B cell (primary cell): ENCODE measurements around the gene LONP2. TPM values are rescaled to one million over a fixed set of nuclear protein-coding genes. Genes with fewer than 3 reads are reported as not detected.

Experiments used
- ATAC-seq: fragments of 200-7000 bp; cut with Tn5 transposase; one replicate; pipeline ENCODE4 v1.10.0; 2021; ENCODE audit warnings: low read depth, mild to moderate bottlenecking, moderate number of reproducible peaks, moderate library complexity
- CTCF ChIA-PET: fragments of 350-600 bp; sonication (Branson Sonifier 250); formaldehyde crosslinking; loops from one replicate; lab custom pipeline; 2021; ENCODE audit warnings: antibody characterized with exemption, inconsistent platforms; lab: Charles Lee
- POLR2A ChIA-PET: fragments of 350-600 bp; sonication (Branson Sonifier 250); formaldehyde crosslinking; loops from one replicate; lab custom pipeline; 2021; ENCODE audit warnings: antibody characterized with exemption; lab: Charles Lee
- DNase-seq: peaks from one replicate; pipeline ENCODE4 v3.0.0; 2013
- H2AFZ ChIP-seq: 2 replicates; pipeline ENCODE4 v1.6.1; 2012; ENCODE audit warnings: mild to moderate bottlenecking, low read depth, low read length; ENCODE audit not compliant: insufficient read depth, poor library complexity, severe bottlenecking
- H3K27ac ChIP-seq, 2 donors: 1 replicate in 1 of 2; 2 replicates in 1 of 2; pipeline ENCODE4 v1.5.1; 2012 to 2013; ENCODE audit warnings: low read length in 2 of 2, mild to moderate bottlenecking in 2 of 2, moderate library complexity in 1 of 2
- H3K27me3 ChIP-seq, 4 experiments: fragments of 200-600 bp in 1 of 4; sonication (generic) in 1 of 4; replicated peaks in 1 of 4; 1 replicate in 2 of 4; 2 replicates in 2 of 4; pipeline versions ENCODE4 v1.6.1 to v1.7.0; 2013 to 2016; ENCODE audit warnings: low read length in 3 of 4, mild to moderate bottlenecking in 2 of 4, mixed read lengths in 1 of 4, moderate library complexity in 1 of 4; ENCODE audit not compliant: insufficient read depth in 4 of 4, control insufficient read depth in 3 of 4; ENCODE audit errors: control extremely low read depth in 1 of 4
- H3K36me3 ChIP-seq, 2 experiments: replicated peaks in 1 of 2; 1 replicate in 1 of 2; 2 replicates in 1 of 2; pipeline versions ENCODE4 v1.6.1 to v1.7.1; 2013; ENCODE audit warnings: low read length in 1 of 2; ENCODE audit not compliant: insufficient read depth in 2 of 2, control insufficient read depth in 1 of 2; ENCODE audit errors: control extremely low read depth in 1 of 2, extremely low read depth in 1 of 2
- H3K4me1 ChIP-seq, 2 donors: fragments of 200-600 bp in 1 of 2; sonication (generic) in 1 of 2; 1 replicate in 1 of 2; 2 replicates in 1 of 2; pipeline versions ENCODE4 v1.5.1 to v1.6.1; 2013 to 2017; ENCODE audit warnings: low read length in 2 of 2; ENCODE audit not compliant: control insufficient read depth in 2 of 2, insufficient read depth in 2 of 2
- H3K4me2 ChIP-seq: replicated peaks from 2 replicates; pipeline ENCODE3; 2012; ENCODE audit warnings: mild to moderate bottlenecking, low read depth, low read length; ENCODE audit not compliant: poor library complexity, severe bottlenecking
- H3K4me3 ChIP-seq, 5 experiments: fragments of 200-600 bp in 1 of 5; sonication (generic) in 1 of 5; 1 replicate in 3 of 5; 2 replicates in 2 of 5; pipeline versions ENCODE4 v1.5.1 to v1.7.0; 2011 to 2016; ENCODE audit warnings: low read length in 4 of 5, mild to moderate bottlenecking in 4 of 5, low read depth in 2 of 5, control low read depth in 1 of 5, moderate library complexity in 1 of 5; ENCODE audit not compliant: insufficient read depth in 1 of 5; ENCODE audit errors: control extremely low read depth in 1 of 5, extremely low read depth in 1 of 5
- H3K79me2 ChIP-seq: fragments of 200-600 bp; sonication (generic); one replicate; pipeline ENCODE4 v1.6.0; 2016; ENCODE audit warnings: low read length; ENCODE audit not compliant: control insufficient read depth, insufficient read depth
- H3K9ac ChIP-seq: fragments of 200-600 bp; sonication (generic); 2 replicates; pipeline ENCODE4 v1.6.1; 2017; ENCODE audit warnings: mild to moderate bottlenecking, low read length, moderate library complexity
- H3K9me3 ChIP-seq, 3 donors: one replicate each; pipeline versions ENCODE4 v1.6.1 to v1.7.1; 2013; ENCODE audit warnings: low read length in 2 of 3; ENCODE audit not compliant: control insufficient read depth in 2 of 3, insufficient read depth in 1 of 3; ENCODE audit errors: control extremely low read depth in 1 of 3
- H4K20me1 ChIP-seq: 2 replicates; pipeline ENCODE4 v1.6.0; 2012; ENCODE audit warnings: mild to moderate bottlenecking, low read length; ENCODE audit not compliant: insufficient read depth, control insufficient read depth, poor library complexity, severe bottlenecking
- H3K27ac Mint-ChIP-seq: one replicate; pipeline ENCODE4 v1.8.0; 2021; ENCODE audit warnings: mixed read lengths
- H3K27me3 Mint-ChIP-seq: one replicate; pipeline ENCODE4 v1.8.0; 2021; ENCODE audit warnings: mixed read lengths
- H3K4me1 Mint-ChIP-seq: one replicate; pipeline ENCODE4 v1.8.0; 2021; ENCODE audit warnings: mixed read lengths
- H3K4me3 Mint-ChIP-seq: one replicate; pipeline ENCODE4 v1.8.0; 2021; ENCODE audit warnings: mixed read lengths
- H3K9me3 Mint-ChIP-seq: one replicate; pipeline ENCODE4 v1.8.0; 2022; ENCODE audit warnings: mixed read lengths; ENCODE audit not compliant: insufficient read depth
- EZH2 ChIP-seq: IDR thresholded peaks from 2 replicates; pipeline ENCODE4 v1.6.1; 2012; ENCODE audit warnings: borderline replicate concordance, low read depth, mild to moderate bottlenecking, moderate library complexity, low read length; ENCODE audit not compliant: insufficient read depth, poor library complexity, severe bottlenecking
- WGBS: methylation state at CpG from one replicate; pipeline ENCODE4 v1.1.5; 2013; ENCODE audit warnings: missing lambda C conversion rate; ENCODE audit not compliant: insufficient coverage; 5-methylcytosine and 5-hydroxymethylcytosine counted together
- intact Hi-C: fragments of 100-400 bp; cut with micrococcal nuclease; formaldehyde crosslinking; loops from one replicate; pipeline ENCODE4 v1.10.0; 2022
- polyA plus RNA-seq: library from polyadenylated mRNA; depleted of rRNA; stranded (reverse); fragments of >200 nt; gene quantifications from 2 replicates; pipeline ENCODE4 v1.2.3, GENCODE V29; 2012
- total RNA-seq, 2 donors: library from RNA; stranded (reverse); fragments of 120-200 nt in 1 of 2; gene quantifications; 1 replicate in 1 of 2; 2 replicates in 1 of 2; pipeline versions ENCODE4 v1.2.3 to v1.2.4, GENCODE V29; 2013 to 2022
- TF ChIP-seq, protein P1 (sequence below): fragments of 200-600 bp; IDR thresholded peaks from one replicate; pipeline ENCODE4 v1.8.0; 2022; ENCODE audit warnings: antibody characterized with exemption, mild to moderate bottlenecking

The LONP2 gene
- total and polyA plus RNA-seq, 2 donors (not counting 1 experiment from before 2014, with no cell fraction given), result 39.3 to 84.2 TPM

DNA sequence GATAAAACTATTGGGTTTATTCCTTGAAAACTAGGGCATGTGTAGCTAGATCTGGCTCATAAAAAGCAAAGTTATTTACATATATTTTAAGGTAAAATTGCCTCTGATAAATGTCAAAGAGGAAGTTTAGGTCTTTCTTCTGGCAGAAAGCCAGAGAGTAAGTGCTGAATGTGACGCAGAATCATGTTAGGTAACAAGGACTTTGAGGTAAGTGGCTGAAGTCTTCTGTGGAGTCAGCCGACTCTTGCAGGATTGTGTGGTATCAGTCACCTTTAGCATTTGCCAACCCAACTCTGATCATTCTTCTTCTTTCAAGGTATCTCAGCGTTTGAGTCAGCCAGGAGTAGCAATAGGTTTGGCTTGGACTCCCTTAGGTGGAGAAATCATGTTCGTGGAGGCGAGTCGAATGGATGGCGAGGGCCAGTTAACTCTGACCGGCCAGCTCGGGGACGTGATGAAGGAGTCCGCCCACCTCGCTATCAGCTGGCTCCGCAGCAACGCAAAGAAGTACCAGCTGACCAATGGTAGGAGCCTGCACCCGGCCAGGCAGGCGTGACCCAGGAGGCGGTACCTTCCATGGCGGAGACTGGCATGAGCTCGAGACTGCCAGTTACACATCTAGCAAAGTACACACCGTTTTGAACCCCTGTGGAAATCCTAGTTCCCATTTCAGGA lies 103.2 kb downstream of the LONP2 start:
- no peaks in the 10 kb centered on the region for H3K9me3 ChIP-seq
- no peaks in the 10 kb centered on the region for H3K27me3 Mint-ChIP-seq
- H3K4me2 ChIP-seq, result no peak overlapping the region
- H3K4me1 Mint-ChIP-seq, result no peaks in the 10 kb centered on the region
- ChIA-PET POLR2A (no interaction called here), CTCF (interaction anchor here (1.1 to 1.7 kb wide), 5 partner anchors 11 to 283 kb away, joined by 3 to 5 read pairs (median 4); no protein-coding TSS in a partner anchor)
- no peak overlapping the region for H3K4me3 Mint-ChIP-seq
- H3K9ac ChIP-seq, result no peak overlapping the region
- 97% methylated on average over 18 of the region's 20 CpGs for WGBS
- H3K79me2 ChIP-seq, result no peaks in the 10 kb centered on the region
- no peaks in the 10 kb centered on the region for H4K20me1 ChIP-seq
- H3K27ac Mint-ChIP-seq, result no peak overlapping the region
- H3K27me3 ChIP-seq, result no peaks in the 10 kb centered on the region
- no peak for DNase-seq
- peak overlapping the region in 1 of 2 donors; percentile 44 for H3K27ac ChIP-seq
- no peak overlapping the region for H2AFZ ChIP-seq
- intact Hi-C loops, result no loop called here
- H3K9me3 Mint-ChIP-seq, result no peaks in the 10 kb centered on the region
- H3K36me3 ChIP-seq, result peaks cover 6 to 45% of the 10 kb centered on the region in 2 experiments
- H3K4me1 ChIP-seq, result no peaks in the 10 kb centered on the region
- no peak for TF ChIP-seq EZH2
- TF ChIP-seq, protein P1, sequence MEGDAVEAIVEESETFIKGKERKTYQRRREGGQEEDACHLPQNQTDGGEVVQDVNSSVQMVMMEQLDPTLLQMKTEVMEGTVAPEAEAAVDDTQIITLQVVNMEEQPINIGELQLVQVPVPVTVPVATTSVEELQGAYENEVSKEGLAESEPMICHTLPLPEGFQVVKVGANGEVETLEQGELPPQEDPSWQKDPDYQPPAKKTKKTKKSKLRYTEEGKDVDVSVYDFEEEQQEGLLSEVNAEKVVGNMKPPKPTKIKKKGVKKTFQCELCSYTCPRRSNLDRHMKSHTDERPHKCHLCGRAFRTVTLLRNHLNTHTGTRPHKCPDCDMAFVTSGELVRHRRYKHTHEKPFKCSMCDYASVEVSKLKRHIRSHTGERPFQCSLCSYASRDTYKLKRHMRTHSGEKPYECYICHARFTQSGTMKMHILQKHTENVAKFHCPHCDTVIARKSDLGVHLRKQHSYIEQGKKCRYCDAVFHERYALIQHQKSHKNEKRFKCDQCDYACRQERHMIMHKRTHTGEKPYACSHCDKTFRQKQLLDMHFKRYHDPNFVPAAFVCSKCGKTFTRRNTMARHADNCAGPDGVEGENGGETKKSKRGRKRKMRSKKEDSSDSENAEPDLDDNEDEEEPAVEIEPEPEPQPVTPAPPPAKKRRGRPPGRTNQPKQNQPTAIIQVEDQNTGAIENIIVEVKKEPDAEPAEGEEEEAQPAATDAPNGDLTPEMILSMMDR, result no peak
- H3K4me3 ChIP-seq, result no peak overlapping the region
- no peak for ATAC-seq

DNA sequence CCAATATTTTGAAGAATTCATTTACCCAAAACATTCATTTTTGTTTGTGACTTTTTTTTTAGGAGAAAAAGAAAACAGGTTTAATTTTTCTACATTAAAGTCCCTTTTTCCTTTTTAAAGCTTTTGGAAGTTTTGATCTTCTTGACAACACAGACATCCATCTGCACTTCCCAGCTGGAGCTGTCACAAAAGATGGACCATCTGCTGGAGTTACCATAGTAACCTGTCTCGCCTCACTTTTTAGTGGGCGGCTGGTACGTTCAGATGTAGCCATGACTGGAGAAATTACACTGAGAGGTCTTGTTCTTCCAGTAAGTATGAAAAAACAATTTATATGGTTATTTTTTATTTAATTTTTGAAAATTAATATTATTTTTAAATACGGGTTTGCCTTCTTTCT lies 103.9 kb downstream of the LONP2 start:
- no peaks in the 10 kb centered on the region for H4K20me1 ChIP-seq
- H3K27me3 ChIP-seq, result no peaks in the 10 kb centered on the region
- CTCF ChIA-PET, result interaction anchor here (1.3 to 1.7 kb wide), 3 partner anchors 10 to 275 kb away, joined by 3 to 5 read pairs (median 4); no protein-coding TSS in a partner anchor
- no peaks in the 10 kb centered on the region for H3K79me2 ChIP-seq
- no peak overlapping the region for H3K4me3 ChIP-seq
- H3K36me3 ChIP-seq, result peaks cover 2 to 42% of the 10 kb centered on the region in 2 experiments
- no peak overlapping the region for H3K9ac ChIP-seq
- Mint-ChIP-seq H3K4me3 (no peak overlapping the region), H3K4me1 (peaks cover 1% of the 10 kb centered on the region), H3K27ac (no peak overlapping the region), H3K27me3 (no peaks in the 10 kb centered on the region), H3K9me3 (no peaks in the 10 kb centered on the region)
- POLR2A ChIA-PET, result no interaction called here
- 94% methylated on average over 3 of the region's 4 CpGs for WGBS
- no peak for DNase-seq
- H2AFZ ChIP-seq, result no peak overlapping the region
- no peaks in the 10 kb centered on the region for H3K4me1 ChIP-seq
- no peak for TF ChIP-seq EZH2
- TF ChIP-seq, protein P1, result no peak
- H3K27ac ChIP-seq, result no peak overlapping the region
- no peak overlapping the region for H3K4me2 ChIP-seq
- no peaks in the 10 kb centered on the region for H3K9me3 ChIP-seq
- ATAC-seq, result no peak
- intact Hi-C loops, result no loop called here
